G401.6 (cell line): ENCODE results near the gene SDK2.

Experiments used
- FAIRE-seq: peaks from 2 replicates; lab custom pipeline; 2012; peaks lifted over from hg19 to GRCh38; lab: Jason Lieb, UNC

SDK2 gene

GRCh38 chr17:73644145-73645049 lies at the start of gene SDK2:
Gene SDK2 (minus strand): TSS chr17:73644445. CDS start chr17:73644088, 357 bp downstream.
- FAIRE-seq, result no peak

GRCh38 chr17:73693071-73693470 lies 48.8 kb upstream of the SDK2 start:
- no peak for FAIRE-seq

- no peak for FAIRE-seq
These were observed 47.1 kb upstream of the SDK2 start for GRCh38 chr17:73691321-73691766.

GRCh38 chr17:73690676-73691075 lies 46.4 kb upstream of the SDK2 start:
- FAIRE-seq, result no peak

- no peak for FAIRE-seq
These were observed 45.5 kb upstream of the SDK2 start for GRCh38 chr17:73689596-73690275.

GRCh38 chr17:73686961-73687360 lies 42.7 kb upstream of the SDK2 start:
- FAIRE-seq, result no peak

- FAIRE-seq, result no peak
These were observed 41.9 kb upstream of the SDK2 start for GRCh38 chr17:73686126-73686525.

- FAIRE-seq, result no peak
These were observed 39.9 kb upstream of the SDK2 start for GRCh38 chr17:73684183-73684582.

GRCh38 chr17:73683771-73684170 lies 39.5 kb upstream of the SDK2 start:
- FAIRE-seq, result no peak

- FAIRE-seq, result no peak
These were observed 37.7 kb upstream of the SDK2 start for GRCh38 chr17:73681946-73682345.

GRCh38 chr17:73679476-73679875 lies 35.2 kb upstream of the SDK2 start:
- FAIRE-seq, result no peak

GRCh38 chr17:73678999-73679398 lies 34.8 kb upstream of the SDK2 start:
- FAIRE-seq, result no peak

GRCh38 chr17:73669771-73670170 lies 25.5 kb upstream of the SDK2 start:
- FAIRE-seq, result no peak

GRCh38 chr17:73667181-73667959 lies 23.1 kb upstream of the SDK2 start:
- no peak for FAIRE-seq

- no peak for FAIRE-seq
These were observed 19.4 kb upstream of the SDK2 start for GRCh38 chr17:73663614-73664013.

GRCh38 chr17:73660366-73660765 lies 16.1 kb upstream of the SDK2 start:
- no peak for FAIRE-seq

- FAIRE-seq, result no peak
These were observed 14.7 kb upstream of the SDK2 start for GRCh38 chr17:73658821-73659515.

GRCh38 chr17:73657473-73658116 lies 13.3 kb upstream of the SDK2 start:
- no peak for FAIRE-seq

- no peak for FAIRE-seq
These were observed 10.0 kb upstream of the SDK2 start for GRCh38 chr17:73654241-73654640.

- FAIRE-seq, result no peak
These were observed 9.6 kb upstream of the SDK2 start for GRCh38 chr17:73653810-73654209.

- no peak for FAIRE-seq
These were observed 8.7 kb upstream of the SDK2 start for GRCh38 chr17:73652886-73653480.
